Measurements from ENCODE around the gene PPP1R3G.

DNA sequence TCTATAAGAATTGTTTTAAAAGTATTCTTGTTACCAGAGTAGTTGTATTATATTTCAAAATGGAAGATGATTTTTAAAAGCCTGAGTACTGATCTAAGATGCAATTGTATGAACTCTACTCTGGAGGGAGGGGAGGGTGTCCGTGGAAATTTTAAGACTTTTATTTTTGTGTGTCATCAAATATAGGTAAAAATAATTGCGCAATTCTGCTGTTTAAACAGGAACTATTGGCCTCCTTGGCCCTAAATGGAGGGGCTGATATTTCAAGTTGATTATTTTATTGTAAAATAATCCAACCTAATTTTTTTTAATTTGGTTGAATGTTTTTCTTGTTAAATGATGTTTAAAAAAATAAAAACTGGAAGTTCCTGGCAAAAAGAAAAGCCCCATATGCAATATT, 43.2 kb upstream of the PPP1R3G start:
- TF ChIP-seq, protein P1, sequence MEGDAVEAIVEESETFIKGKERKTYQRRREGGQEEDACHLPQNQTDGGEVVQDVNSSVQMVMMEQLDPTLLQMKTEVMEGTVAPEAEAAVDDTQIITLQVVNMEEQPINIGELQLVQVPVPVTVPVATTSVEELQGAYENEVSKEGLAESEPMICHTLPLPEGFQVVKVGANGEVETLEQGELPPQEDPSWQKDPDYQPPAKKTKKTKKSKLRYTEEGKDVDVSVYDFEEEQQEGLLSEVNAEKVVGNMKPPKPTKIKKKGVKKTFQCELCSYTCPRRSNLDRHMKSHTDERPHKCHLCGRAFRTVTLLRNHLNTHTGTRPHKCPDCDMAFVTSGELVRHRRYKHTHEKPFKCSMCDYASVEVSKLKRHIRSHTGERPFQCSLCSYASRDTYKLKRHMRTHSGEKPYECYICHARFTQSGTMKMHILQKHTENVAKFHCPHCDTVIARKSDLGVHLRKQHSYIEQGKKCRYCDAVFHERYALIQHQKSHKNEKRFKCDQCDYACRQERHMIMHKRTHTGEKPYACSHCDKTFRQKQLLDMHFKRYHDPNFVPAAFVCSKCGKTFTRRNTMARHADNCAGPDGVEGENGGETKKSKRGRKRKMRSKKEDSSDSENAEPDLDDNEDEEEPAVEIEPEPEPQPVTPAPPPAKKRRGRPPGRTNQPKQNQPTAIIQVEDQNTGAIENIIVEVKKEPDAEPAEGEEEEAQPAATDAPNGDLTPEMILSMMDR (IDR thresholded peaks at IDR 0.05; ENCODE audit: insufficient read depth, low read depth, low read length), result no peak
- TF ChIP-seq EZH2 (IDR thresholded peaks at IDR 0.05; ENCODE audit: insufficient read depth, low read length), result no peak

Measured in astrocyte (in vitro differentiated cells and primary cell).